Measurements from ENCODE around the gene GEMIN5. TPM values are rescaled to one million over a fixed set of nuclear protein-coding genes. Genes with fewer than 3 reads are reported as not detected.

GEMIN5 gene
- total and polyA plus RNA-seq, 2 of the 13 experiments (the other 11 are each of a cell fraction or from before 2014, with no cell fraction given), result 6.6 to 28.6 TPM

- TF ChIP-seq STAT6 (CRISPR knock-in tag; IDR thresholded peaks at IDR 0.05; ENCODE audit: borderline replicate concordance) (peak; percentile 21; the same call in 1 of the 2 replicates), ZNF792 (CRISPR knock-in tag; IDR thresholded peaks at IDR 0.05) (peak; percentile 54; the same call in 1 of the 2 replicates), SPEN (CRISPR knock-in tag; IDR thresholded peaks at IDR 0.05; ENCODE audit: low read depth) (peak; percentile 84), WIZ (CRISPR knock-in tag; IDR thresholded peaks at IDR 0.05) (0 out of 2 replicates have a peak, but pooled peaks have one; percentile 35), DR1 (CRISPR knock-in tag; IDR thresholded peaks at IDR 0.05) (peak; percentile 81; the same call in 1 of the 2 replicates), ESRRA (CRISPR knock-in tag; IDR thresholded peaks at IDR 0.05; ENCODE audit: low read depth) (no peak), AKAP8 (CRISPR knock-in tag; IDR thresholded peaks at IDR 0.05) (0 out of 2 replicates have a peak, but pooled peaks have one; percentile 58), ZNF790 (CRISPR knock-in tag; IDR thresholded peaks at IDR 0.05; ENCODE audit: borderline replicate concordance) (0 out of 2 replicates have a peak, but pooled peaks have one; percentile 69), ZBTB14 (CRISPR knock-in tag; IDR thresholded peaks at IDR 0.05) (peak; percentile 99), CENPBD1 (CRISPR knock-in tag; IDR thresholded peaks at IDR 0.05; ENCODE audit: borderline replicate concordance, low read depth) (0 out of 2 replicates have a peak, but pooled peaks have one; percentile 50), ZSCAN25 (CRISPR knock-in tag; IDR thresholded peaks at IDR 0.05) (no peak; the same call in 1 of the 2 replicates), TMF1 (CRISPR knock-in tag; IDR thresholded peaks at IDR 0.05; ENCODE audit: low read depth) (peak; percentile 54; the same call in 1 of the 2 replicates), ZNF737 (CRISPR knock-in tag; IDR thresholded peaks at IDR 0.05; ENCODE audit: borderline replicate concordance) (no peak), ZSCAN21 (CRISPR knock-in tag; IDR thresholded peaks at IDR 0.05; ENCODE audit: borderline replicate concordance) (no peak; the same call in 1 of the 2 replicates), ZHX2 (IDR thresholded peaks at IDR 0.05; ENCODE audit: low read depth) (peak; percentile 76), ZHX2 (CRISPR knock-in tag; IDR thresholded peaks at IDR 0.05; ENCODE audit: borderline replicate concordance) (peak; percentile 75; the same call in 1 of the 2 replicates), ZNF414 (CRISPR knock-in tag; IDR thresholded peaks at IDR 0.05) (peak; percentile 47; the same call in 1 of the 2 replicates)
Measured at GRCh38 chr5:154858297-154858971, 79.6 kb downstream of the GEMIN5 start, which contains the start of gene CNOT8 (continued).

All from HepG2 (cell line).